Neural cell (in vitro differentiated cells): ENCODE results near the gene SAMSN1. TPM values are rescaled to one million over a fixed set of nuclear protein-coding genes. Genes with fewer than 3 reads are reported as not detected.

Source experiments
- H2AFZ ChIP-seq: fragments of 200-600, 300-800 bp; sonication (generic), shearing (Covaris generic); 2 replicates; pipeline ENCODE4 v1.6.0; 2014; ENCODE audit warnings: low read depth, mild to moderate bottlenecking, antibody characterized with exemption, low read length, moderate library complexity
- H3F3A ChIP-seq: fragments of 200-600 bp; shearing (Covaris generic); 2 replicates; pipeline ENCODE4 v1.6.1; 2016; ENCODE audit warnings: mild to moderate bottlenecking, moderate library complexity, mixed read lengths, antibody characterized with exemption, low read length; ENCODE audit not compliant: insufficient read depth, poor library complexity, severe bottlenecking
- H3K27ac ChIP-seq: fragments of 200-600, 300-800 bp; sonication (generic), shearing (Covaris generic); 2 replicates; pipeline ENCODE4 v1.5.1; 2014; ENCODE audit warnings: mild to moderate bottlenecking, low read length, moderate library complexity
- H3K27me3 ChIP-seq: fragments of 300-800, 200-600 bp; sonication (generic), shearing (Covaris generic); 2 replicates; pipeline ENCODE4 v1.6.0; 2014; ENCODE audit warnings: mild to moderate bottlenecking, low read depth, low read length, moderate library complexity; ENCODE audit not compliant: insufficient read depth
- H3K36me3 ChIP-seq: fragments of 300-800, 200-600 bp; sonication (generic), shearing (Covaris generic); 2 replicates; pipeline ENCODE4 v1.5.1; 2014; ENCODE audit warnings: mild to moderate bottlenecking, antibody characterized with exemption, low read length, moderate library complexity; ENCODE audit not compliant: insufficient read depth
- H3K4me2 ChIP-seq: fragments of 300-800, 200-600 bp; sonication (generic), shearing (Covaris generic); 2 replicates; pipeline ENCODE4 v1.6.0; 2014; ENCODE audit warnings: mild to moderate bottlenecking, low read length
- H3K4me3 ChIP-seq: fragments of 300-800, 200-600 bp; sonication (generic), shearing (Covaris generic); 2 replicates; pipeline ENCODE4 v1.5.1; 2014; ENCODE audit warnings: mild to moderate bottlenecking, low read length, moderate library complexity
- H3K79me2 ChIP-seq: fragments of 200-600 bp; shearing (Covaris generic); replicated peaks from 2 replicates; pipeline ENCODE4 v1.6.0; 2014; ENCODE audit warnings: mild to moderate bottlenecking, low read length, moderate library complexity; ENCODE audit not compliant: insufficient read depth
- H3K9ac ChIP-seq: fragments of 300-800, 200-600 bp; sonication (generic), shearing (Covaris generic); 2 replicates; pipeline ENCODE4 v1.6.1; 2016; ENCODE audit warnings: mild to moderate bottlenecking, low read length, mixed read lengths
- H3K9me2 ChIP-seq: fragments of 200-600 bp; shearing (Covaris generic); 2 replicates; pipeline ENCODE4 v1.6.1; 2016; ENCODE audit warnings: mild to moderate bottlenecking, low read length, mixed read lengths; ENCODE audit not compliant: insufficient read depth
- H3K9me3 ChIP-seq: fragments of 200-600, 300-800 bp; sonication (generic), shearing (Covaris generic); 2 replicates; pipeline ENCODE4 v1.6.1; 2016; ENCODE audit warnings: mild to moderate bottlenecking, mixed run types, low read length, moderate library complexity, mixed read lengths
- H4K20me1 ChIP-seq: fragments of 200-600 bp; shearing (Covaris generic); 2 replicates; pipeline ENCODE4 v1.6.1; 2016; ENCODE audit warnings: mild to moderate bottlenecking, mixed run types; ENCODE audit not compliant: insufficient read depth
- EP300 ChIP-seq: fragments of 450-650 bp; conservative IDR thresholded peaks from 2 replicates; pipeline ENCODE4 v1.6.1; 2014; ENCODE audit warnings: antibody characterized with exemption, mild to moderate bottlenecking, moderate library complexity; ENCODE audit not compliant: poor library complexity, severe bottlenecking
- EZH2 ChIP-seq: fragments of 200-600, 300-800 bp; shearing (Covaris generic), sonication (generic); IDR thresholded peaks from 2 replicates; pipeline ENCODE4 v1.6.1; 2014; ENCODE audit warnings: antibody characterized with exemption, low read length, borderline replicate concordance, mild to moderate bottlenecking; ENCODE audit not compliant: insufficient read depth, poor library complexity, severe bottlenecking
- MXI1 ChIP-seq: fragments of 450-650 bp; conservative IDR thresholded peaks from 2 replicates; pipeline ENCODE4 v1.6.1; 2014; ENCODE audit warnings: antibody characterized with exemption, mild to moderate bottlenecking; ENCODE audit not compliant: poor library complexity, severe bottlenecking
- POLR2AphosphoS5 ChIP-seq: IDR thresholded peaks from 2 replicates; pipeline ENCODE4 v1.6.1; 2012
- RAD21 ChIP-seq: fragments of 450-650 bp; conservative IDR thresholded peaks from 2 replicates; pipeline ENCODE4 v1.6.1; 2014; ENCODE audit warnings: antibody characterized with exemption, mild to moderate bottlenecking, moderate library complexity
- REST ChIP-seq: IDR thresholded peaks from 2 replicates; pipeline ENCODE4 v1.6.1; 2012; ENCODE audit warnings: borderline replicate concordance
- SMC3 ChIP-seq: fragments of 450-650 bp; conservative IDR thresholded peaks from 2 replicates; pipeline ENCODE4 v1.6.1; 2014; ENCODE audit warnings: antibody characterized with exemption, mild to moderate bottlenecking, moderate library complexity; ENCODE audit not compliant: poor library complexity
- TAF1 ChIP-seq: IDR thresholded peaks from 2 replicates; pipeline ENCODE4 v1.6.1; 2012; ENCODE audit warnings: low read depth
- polyA plus RNA-seq: library from polyadenylated mRNA; depleted of rRNA; stranded (reverse); fragments of >200 nt; gene quantifications from 2 replicates; pipeline ENCODE4 v1.2.3, GENCODE V29; 2014
- TF ChIP-seq, protein P1 (sequence below): fragments of 450-650 bp; IDR thresholded peaks from 2 replicates; pipeline ENCODE4 v1.5.1; 2014; ENCODE audit warnings: antibody characterized with exemption, mild to moderate bottlenecking, moderate library complexity; ENCODE audit not compliant: poor library complexity, severe bottlenecking

Gene SAMSN1
- polyA plus RNA-seq, 1 donor from 2014 or later: 18.2 TPM

DNA sequence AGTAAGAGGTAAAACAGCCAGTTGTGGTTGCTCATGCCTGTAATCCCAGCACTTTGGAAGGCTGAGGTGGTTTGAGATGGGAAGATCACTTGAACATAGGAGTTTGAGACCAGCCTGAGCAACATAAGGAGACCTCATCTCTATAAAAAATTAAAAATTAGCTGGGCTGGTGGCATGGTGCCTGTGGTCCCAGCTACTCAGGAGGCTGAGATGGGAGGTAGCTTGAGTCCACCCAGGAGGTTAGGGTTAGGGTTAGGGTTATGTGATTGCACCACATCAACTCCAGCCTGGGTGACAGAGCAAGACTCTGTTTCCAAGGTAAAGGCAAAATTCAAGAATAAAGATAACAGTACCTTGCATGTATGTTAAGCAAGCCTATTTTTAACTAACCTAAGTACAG is 3.5 kb downstream of the SAMSN1 start:
- no peaks in the 10 kb centered on the region for H3K9me2 ChIP-seq
- no peaks in the 10 kb centered on the region for H3K27me3 ChIP-seq
- H3K4me3 ChIP-seq: no peak overlapping the region
- H3K36me3 ChIP-seq: no peaks in the 10 kb centered on the region
- H3K27ac ChIP-seq: no peak overlapping the region
- H3K79me2 ChIP-seq: no peaks in the 10 kb centered on the region
- TF ChIP-seq EZH2 (no peak), EP300 (no peak), REST (no peak), SMC3 (no peak), MXI1 (no peak)
- TF ChIP-seq, protein P1, sequence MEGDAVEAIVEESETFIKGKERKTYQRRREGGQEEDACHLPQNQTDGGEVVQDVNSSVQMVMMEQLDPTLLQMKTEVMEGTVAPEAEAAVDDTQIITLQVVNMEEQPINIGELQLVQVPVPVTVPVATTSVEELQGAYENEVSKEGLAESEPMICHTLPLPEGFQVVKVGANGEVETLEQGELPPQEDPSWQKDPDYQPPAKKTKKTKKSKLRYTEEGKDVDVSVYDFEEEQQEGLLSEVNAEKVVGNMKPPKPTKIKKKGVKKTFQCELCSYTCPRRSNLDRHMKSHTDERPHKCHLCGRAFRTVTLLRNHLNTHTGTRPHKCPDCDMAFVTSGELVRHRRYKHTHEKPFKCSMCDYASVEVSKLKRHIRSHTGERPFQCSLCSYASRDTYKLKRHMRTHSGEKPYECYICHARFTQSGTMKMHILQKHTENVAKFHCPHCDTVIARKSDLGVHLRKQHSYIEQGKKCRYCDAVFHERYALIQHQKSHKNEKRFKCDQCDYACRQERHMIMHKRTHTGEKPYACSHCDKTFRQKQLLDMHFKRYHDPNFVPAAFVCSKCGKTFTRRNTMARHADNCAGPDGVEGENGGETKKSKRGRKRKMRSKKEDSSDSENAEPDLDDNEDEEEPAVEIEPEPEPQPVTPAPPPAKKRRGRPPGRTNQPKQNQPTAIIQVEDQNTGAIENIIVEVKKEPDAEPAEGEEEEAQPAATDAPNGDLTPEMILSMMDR: no peak
- no peak overlapping the region for H3K9ac ChIP-seq
- H4K20me1 ChIP-seq: no peaks in the 10 kb centered on the region
- H2AFZ ChIP-seq: no peak overlapping the region
- H3K9me3 ChIP-seq: no peaks in the 10 kb centered on the region
- no peak overlapping the region for H3K4me2 ChIP-seq
- H3F3A ChIP-seq: peaks cover 5% of the 10 kb centered on the region

DNA sequence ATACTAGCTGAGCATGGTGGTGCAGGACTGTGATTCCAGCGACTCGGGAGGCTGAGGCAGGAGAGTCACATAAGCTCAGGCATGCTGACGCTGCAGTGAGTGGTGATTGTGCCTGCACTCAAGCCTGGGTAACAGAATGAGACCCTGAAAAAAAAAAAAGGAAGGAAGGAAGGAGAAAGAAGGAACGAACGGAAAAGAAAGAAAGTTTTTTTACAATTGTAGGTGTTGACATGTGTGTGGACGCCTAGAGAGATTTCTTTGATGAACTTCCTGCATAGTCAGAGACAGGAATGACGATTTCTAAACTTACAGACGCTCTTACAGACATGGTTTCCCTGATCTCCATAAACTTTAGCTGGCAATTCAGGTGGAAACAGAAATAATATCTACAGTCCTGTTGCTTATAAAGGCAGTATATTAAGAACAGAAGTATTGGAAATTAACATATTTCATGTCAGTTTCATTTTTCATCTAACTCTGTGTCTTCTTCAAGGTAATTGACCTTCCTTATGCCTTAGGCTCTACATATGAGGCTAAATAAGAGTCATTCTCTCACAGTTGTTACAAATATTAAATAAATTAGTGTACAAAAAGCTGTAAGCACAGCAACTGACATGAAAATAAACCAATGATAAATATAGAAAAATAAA is 4.1 kb downstream of the SAMSN1 start:
- Histone ChIP-seq H4K20me1 (no peaks in the 10 kb centered on the region), H3K4me2 (no peak overlapping the region), H3K27me3 (no peaks in the 10 kb centered on the region), H3K9me3 (no peaks in the 10 kb centered on the region), H3K79me2 (no peaks in the 10 kb centered on the region), H3F3A (peaks cover 5% of the 10 kb centered on the region), H2AFZ (no peak overlapping the region), H3K36me3 (no peaks in the 10 kb centered on the region), H3K9ac (no peak overlapping the region), H3K4me3 (no peak overlapping the region), H3K27ac (no peak overlapping the region), H3K9me2 (no peaks in the 10 kb centered on the region)
- TF ChIP-seq TAF1 (no peak), MXI1 (no peak), REST (no peak), EP300 (no peak), SMC3 (no peak), EZH2 (no peak), POLR2AphosphoS5 (no peak), RAD21 (no peak)
- TF ChIP-seq, protein P1: no peak
